ENCODE results near the gene PRELID3B.

PRELID3B gene

DNA sequence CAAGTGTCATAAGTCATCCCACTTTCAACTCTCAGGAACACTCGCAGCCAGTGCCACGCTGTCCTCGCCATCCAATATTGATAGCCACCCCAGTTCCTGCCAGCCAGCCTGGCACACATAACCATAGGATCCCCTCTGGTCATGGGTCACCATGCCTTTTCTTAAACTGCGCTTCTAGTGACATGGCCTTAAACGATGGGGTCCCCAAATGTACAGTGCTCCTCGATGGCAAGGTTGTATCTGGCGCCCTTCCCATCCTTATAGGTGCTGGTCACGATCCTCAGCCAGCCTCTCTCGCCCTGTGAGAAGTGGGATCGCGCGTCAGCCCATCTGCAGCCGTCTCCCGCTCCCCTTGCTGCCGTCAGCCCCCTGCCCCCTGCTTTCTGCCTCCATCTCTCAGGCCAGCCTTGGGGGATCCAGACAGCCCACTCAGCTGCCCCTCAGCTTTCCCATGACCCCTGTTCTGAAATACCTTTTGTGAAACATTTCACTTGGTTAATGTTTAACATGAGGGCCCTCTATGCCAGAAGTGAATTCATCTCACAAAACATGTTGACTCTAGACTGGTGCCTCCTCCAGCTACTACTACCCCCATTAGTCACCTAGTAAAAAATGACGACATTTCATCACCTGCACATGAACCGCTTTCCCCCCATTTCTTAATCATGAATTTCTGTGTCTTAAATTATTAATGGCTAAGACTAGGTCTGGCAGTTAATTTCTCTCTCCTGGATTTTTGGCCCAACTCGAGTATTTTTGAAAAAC lies 46.9 kb downstream of the PRELID3B start:
- Mint-ChIP-seq H3K9me3 (no peaks in the 10 kb centered on the region), H3K27ac (no peak overlapping the region), H3K4me3 (no peak overlapping the region), H3K36me3 (ENCODE audit: low read depth) (peaks cover 56% of the 10 kb centered on the region), H3K4me1 (ENCODE audit: low read depth) (peaks cover 8% of the 10 kb centered on the region), H3K27me3 (ENCODE audit: low read depth) (no peaks in the 10 kb centered on the region)
- DNase-seq (ENCODE audit: low spot score) = no peak

DNA sequence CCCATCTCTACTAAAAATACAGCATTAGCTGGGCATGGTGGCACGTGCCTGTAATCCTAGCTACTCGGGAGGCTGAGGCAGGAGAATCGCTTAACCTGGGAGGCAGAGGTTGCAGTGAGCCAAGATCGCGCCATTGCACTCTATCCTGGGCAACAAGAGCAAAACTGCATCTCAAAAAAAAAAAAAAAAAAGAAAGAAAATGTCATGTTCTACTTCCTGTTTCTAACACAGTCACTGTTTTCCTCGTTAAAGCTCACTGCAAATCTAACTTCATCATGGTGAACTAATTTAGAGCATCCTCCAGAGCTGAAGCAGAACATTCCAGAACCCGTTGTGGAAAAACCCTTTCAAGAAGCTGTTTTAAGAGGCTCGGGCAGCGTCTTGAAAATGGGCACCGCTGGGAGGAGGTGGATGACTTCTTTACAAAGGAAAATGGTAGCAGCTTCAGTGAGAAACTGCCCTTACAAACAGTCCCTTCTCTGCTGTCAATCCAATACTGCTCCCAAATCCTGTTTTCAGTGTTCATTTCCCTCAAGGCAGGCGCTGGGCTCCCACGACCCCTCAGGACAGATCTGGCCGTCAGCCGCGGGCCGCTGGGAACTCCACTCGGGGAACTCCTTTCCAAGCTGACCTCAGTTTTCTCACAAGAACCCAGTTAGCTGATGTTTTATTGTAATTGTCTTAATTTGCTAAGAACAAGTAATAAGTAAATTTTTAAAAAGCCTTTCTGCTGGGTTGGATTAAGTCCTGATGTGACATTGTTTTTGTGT lies 48.0 kb downstream of the PRELID3B start:
- peaks cover 59% of the 10 kb centered on the region for H3K36me3 Mint-ChIP-seq (ENCODE audit: low read depth)
- no peaks in the 10 kb centered on the region for H3K9me3 Mint-ChIP-seq
- no peak for DNase-seq (ENCODE audit: low spot score)
- no peak overlapping the region for H3K27ac Mint-ChIP-seq
- H3K4me1 Mint-ChIP-seq (ENCODE audit: low read depth) = peaks cover 8% of the 10 kb centered on the region
- H3K27me3 Mint-ChIP-seq (ENCODE audit: low read depth) = no peaks in the 10 kb centered on the region
- no peak overlapping the region for H3K4me3 Mint-ChIP-seq

DNA sequence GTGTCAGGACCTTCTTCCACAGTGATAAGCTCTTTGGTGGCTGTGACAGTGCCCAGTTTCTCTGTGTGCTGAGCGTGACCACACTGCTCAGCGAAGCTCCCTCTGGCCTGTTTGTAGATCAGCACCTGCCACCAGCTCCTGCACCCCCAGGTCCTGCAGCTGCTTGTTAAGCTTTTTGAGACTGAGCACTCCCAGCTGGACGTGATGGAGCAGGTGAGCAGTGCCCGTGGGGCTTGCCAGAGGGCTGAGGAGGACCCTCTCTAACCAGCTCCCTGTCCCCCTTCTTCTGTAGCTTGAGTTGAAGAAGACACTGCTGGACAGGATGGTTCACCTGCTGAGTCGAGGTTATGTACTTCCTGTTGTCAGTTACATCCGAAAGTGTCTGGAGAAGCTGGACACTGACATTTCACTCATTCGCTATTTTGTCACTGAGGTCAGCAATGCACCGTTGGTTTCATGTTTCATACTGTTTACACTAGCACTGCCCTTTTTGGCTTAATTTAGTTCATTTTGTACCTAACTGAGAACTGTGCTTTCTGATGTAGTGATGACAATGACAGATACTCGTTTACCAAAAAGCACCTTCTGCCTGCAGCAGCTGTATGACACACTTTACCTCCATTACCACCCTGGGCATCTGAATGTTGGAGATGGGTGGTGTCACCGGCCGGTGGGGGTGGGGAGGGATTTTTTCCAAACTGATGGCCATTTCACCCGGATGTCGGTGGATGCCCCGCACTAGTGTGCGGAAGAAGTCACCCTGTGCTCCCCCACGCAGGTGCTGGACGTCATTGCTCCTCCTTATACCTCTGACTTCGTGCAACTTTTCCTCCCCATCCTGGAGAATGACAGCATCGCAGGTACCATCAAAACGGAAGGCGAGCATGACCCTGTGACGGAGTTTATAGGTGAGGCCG lies 49.0 kb downstream of the PRELID3B start:
- no peak overlapping the region for H3K4me3 Mint-ChIP-seq
- no peak overlapping the region for H3K27ac Mint-ChIP-seq
- no peaks in the 10 kb centered on the region for H3K9me3 Mint-ChIP-seq
- no peaks in the 10 kb centered on the region for H3K27me3 Mint-ChIP-seq (ENCODE audit: low read depth)
- H3K4me1 Mint-ChIP-seq (ENCODE audit: low read depth) = peaks cover 8% of the 10 kb centered on the region
- H3K36me3 Mint-ChIP-seq (ENCODE audit: low read depth) = peaks cover 67% of the 10 kb centered on the region
- no peak for DNase-seq (ENCODE audit: low spot score)

DNA sequence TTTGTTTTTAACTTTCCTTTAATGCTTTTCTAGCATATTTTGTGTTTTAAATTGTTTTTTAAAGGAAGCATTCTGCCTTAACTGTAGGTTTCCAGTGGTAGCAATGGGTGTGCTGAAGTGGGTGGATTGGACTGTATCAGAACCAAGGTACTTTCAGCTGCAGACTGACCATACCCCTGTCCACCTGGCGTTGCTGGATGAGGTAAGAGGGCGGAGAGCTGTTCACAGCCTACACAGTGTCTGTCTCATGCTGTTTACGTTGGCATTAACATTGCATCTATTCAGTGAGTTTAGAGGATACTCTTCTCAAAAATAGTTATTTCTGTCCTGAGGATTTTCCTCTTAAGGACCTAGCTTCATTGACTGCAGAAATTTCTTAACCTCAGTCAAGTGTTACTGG lies 49.7 kb downstream of the PRELID3B start:
- H3K9me3 Mint-ChIP-seq = no peaks in the 10 kb centered on the region
- no peaks in the 10 kb centered on the region for H3K27me3 Mint-ChIP-seq (ENCODE audit: low read depth)
- no peak for DNase-seq (ENCODE audit: low spot score)
- no peak overlapping the region for H3K4me3 Mint-ChIP-seq
- peaks cover 8% of the 10 kb centered on the region for H3K4me1 Mint-ChIP-seq (ENCODE audit: low read depth)
- H3K36me3 Mint-ChIP-seq (ENCODE audit: low read depth) = peaks cover 70% of the 10 kb centered on the region
- H3K27ac Mint-ChIP-seq = no peak overlapping the region

DNA sequence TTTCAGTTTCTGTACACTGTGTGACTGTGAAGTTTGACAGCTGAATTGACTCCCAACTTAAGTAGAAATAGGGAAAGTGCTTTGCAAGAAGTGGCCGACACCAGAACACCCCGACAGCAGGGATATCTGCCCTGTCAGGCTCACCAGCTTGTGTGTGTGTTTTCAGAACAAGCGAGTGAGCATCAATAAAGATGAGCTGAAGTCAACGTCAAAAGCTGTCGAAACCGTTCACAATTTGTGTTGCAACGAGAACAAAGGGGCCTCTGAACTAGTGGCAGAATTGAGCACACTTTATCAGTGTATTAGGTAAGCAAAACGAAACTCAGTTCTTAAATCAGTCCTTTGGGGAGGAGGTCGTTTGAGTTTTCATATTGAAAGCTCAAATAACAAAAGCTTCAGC lies 50.9 kb downstream of the PRELID3B start:
- Mint-ChIP-seq H3K4me3 (no peak overlapping the region), H3K9me3 (no peaks in the 10 kb centered on the region), H3K27me3 (ENCODE audit: low read depth) (no peaks in the 10 kb centered on the region), H3K4me1 (ENCODE audit: low read depth) (peaks cover 11% of the 10 kb centered on the region), H3K27ac (no peak overlapping the region), H3K36me3 (ENCODE audit: low read depth) (peaks cover 71% of the 10 kb centered on the region)
- DNase-seq (ENCODE audit: low spot score) = no peak

DNA sequence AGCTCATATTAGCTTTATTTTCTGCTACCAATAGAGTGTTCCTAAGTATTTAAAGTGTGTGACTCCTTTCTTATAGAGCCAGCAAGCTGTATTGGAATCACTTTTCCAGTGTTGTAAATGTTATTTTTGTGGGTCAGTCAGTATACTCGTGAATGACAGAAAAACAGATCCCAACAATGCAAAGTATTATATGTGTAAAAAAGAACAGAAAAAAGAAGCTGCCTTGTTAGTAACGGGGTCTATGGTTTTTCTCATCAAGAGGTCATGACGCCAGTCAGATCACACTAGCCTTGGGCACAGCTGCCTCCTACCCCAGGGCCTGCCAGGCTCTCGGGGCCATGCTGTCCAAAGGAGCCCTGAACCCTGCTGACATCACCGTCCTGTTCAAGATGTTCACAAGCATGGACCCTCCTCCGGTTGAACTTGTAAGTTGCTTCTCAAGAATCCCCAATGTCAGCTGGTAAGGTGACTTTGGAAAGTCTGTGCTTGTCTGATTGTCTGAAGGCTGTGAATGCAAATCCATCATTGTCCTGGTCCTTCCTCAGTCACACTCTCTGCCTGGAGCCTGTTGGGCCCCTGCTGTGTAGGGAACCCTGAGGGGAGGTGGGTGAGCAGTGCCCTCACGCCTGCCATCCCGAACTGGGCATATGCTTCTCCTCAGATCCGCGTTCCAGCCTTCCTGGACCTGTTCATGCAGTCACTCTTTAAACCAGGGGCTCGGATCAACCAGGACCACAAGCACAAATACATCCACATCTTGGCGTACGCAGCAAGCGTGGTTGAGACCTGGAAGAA lies 51.7 kb downstream of the PRELID3B start:
- Mint-ChIP-seq H3K36me3 (ENCODE audit: low read depth) (peaks cover 72% of the 10 kb centered on the region), H3K9me3 (no peaks in the 10 kb centered on the region), H3K4me3 (no peak overlapping the region), H3K27me3 (ENCODE audit: low read depth) (no peaks in the 10 kb centered on the region), H3K27ac (no peak overlapping the region), H3K4me1 (ENCODE audit: low read depth) (peaks cover 16% of the 10 kb centered on the region)
- DNase-seq (ENCODE audit: low spot score) = no peak

DNA sequence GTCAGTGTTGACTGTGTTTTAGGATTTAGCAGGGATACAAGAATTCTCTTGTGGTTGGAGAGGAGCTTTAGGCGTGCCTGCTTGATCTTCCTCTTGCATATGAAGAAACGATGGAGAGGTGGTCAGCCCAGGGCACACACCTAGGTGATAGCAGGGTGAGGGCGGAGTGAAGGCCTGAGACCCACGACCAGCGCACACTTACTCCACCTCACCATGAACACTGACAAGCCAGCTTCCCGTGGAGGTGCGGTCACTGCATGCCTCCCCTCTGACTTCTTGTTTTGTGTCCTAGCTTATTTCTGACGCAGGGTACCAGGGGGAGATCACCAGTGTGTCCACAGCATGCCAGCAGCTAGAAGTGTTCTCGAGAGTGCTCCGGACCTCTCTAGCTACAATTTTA lies 53.4 kb downstream of the PRELID3B start:
- peaks cover 67% of the 10 kb centered on the region for H3K36me3 Mint-ChIP-seq (ENCODE audit: low read depth)
- H3K27me3 Mint-ChIP-seq (ENCODE audit: low read depth) = no peaks in the 10 kb centered on the region
- no peak for DNase-seq (ENCODE audit: low spot score)
- H3K4me3 Mint-ChIP-seq = no peak overlapping the region
- peaks cover 28% of the 10 kb centered on the region for H3K4me1 Mint-ChIP-seq (ENCODE audit: low read depth)
- H3K27ac Mint-ChIP-seq = no peak overlapping the region
- H3K9me3 Mint-ChIP-seq = no peaks in the 10 kb centered on the region

DNA sequence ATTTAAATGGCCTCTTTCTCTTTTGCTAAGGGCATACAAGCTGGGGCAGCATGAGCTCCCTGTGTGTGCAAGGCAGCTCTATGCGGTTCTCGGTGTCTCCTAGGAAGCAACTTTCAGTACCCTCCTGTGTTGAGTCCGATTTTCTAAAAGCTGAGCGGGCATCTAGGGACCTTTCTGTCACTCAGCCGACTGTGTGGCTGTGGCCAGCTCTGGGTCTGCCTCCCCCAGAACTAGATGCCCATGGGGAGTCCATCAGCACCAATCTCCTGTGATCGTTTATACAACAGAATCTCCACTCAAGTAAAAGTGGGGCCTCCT lies 54.1 kb downstream of the PRELID3B start:
- Mint-ChIP-seq H3K9me3 (no peaks in the 10 kb centered on the region), H3K36me3 (ENCODE audit: low read depth) (peaks cover 68% of the 10 kb centered on the region), H3K27ac (no peak overlapping the region), H3K4me3 (no peak overlapping the region), H3K4me1 (ENCODE audit: low read depth) (peaks cover 32% of the 10 kb centered on the region), H3K27me3 (ENCODE audit: low read depth) (no peaks in the 10 kb centered on the region)
- DNase-seq (ENCODE audit: low spot score) = no peak

DNA sequence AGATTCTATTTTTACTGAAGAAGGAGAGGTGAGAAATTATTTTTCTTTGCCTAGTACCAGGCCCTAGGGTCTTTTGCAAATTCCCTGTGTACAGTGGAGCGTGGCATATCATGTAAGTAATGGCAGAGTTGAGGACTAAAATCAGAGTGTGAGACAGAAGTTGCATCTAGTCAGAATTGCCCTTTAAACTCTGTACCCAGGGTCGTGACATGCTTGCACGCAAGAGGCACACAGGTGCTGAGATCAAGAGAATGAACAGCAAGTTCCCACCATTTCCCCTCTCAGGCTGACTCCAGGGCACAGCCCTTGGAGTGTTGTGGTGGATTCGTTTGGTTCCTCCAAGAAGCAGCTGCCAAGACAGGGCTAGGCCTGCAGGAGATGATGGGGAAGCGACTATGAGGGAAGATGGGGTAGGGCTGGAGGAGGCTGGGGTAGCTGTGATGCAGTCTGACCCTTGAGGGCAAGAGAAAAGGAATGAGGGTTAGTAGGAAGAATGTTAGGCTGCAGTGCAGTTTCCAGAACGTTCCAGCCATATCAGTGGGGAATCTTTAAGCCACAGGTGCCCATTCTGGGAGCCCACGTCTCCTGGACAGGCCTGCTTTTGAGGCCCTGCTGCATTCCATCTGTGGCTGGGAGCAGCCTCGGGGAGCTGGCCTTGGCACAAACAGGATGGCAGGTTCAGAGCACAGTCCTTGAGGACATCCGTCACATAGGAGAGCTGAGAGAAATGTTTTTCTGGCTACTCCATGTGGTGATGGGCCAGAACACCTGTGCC lies 54.6 kb downstream of the PRELID3B start:
- no peak overlapping the region for H3K27ac Mint-ChIP-seq
- H3K27me3 Mint-ChIP-seq (ENCODE audit: low read depth) = no peaks in the 10 kb centered on the region
- no peak overlapping the region for H3K4me3 Mint-ChIP-seq
- H3K4me1 Mint-ChIP-seq (ENCODE audit: low read depth) = peaks cover 32% of the 10 kb centered on the region
- H3K9me3 Mint-ChIP-seq = no peaks in the 10 kb centered on the region
- H3K36me3 Mint-ChIP-seq (ENCODE audit: low read depth) = peaks cover 65% of the 10 kb centered on the region
- DNase-seq (ENCODE audit: low spot score) = no peak

DNA sequence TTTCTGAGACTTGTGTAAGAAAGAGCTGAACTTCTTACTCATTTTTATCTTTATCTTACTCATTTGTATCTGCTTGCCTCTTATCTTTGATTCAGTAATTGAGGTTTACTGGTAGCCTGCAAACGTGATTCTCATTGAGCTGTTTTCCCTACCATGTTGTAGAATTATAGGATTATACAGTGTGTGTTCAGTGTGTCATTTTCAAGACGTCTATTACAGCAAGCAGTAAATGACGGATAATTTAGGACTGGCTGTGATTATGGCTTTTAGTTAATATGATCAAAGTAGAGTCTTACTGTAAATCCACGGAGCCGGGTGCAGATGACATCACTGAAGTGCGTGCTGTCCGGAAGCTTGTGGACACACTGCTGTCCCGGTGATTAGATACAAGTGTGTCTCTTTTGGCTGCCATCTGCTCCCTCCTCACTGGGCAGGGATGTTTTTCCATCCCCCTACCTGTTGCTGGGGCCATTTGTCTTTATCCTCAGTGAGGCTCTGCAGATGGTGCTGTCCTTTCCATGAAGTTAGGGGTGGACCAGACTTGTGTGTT lies 55.5 kb downstream of the PRELID3B start:
- no peaks in the 10 kb centered on the region for H3K27me3 Mint-ChIP-seq (ENCODE audit: low read depth)
- no peak overlapping the region for H3K27ac Mint-ChIP-seq
- H3K4me3 Mint-ChIP-seq = no peak overlapping the region
- DNase-seq (ENCODE audit: low spot score) = no peak
- no peaks in the 10 kb centered on the region for H3K9me3 Mint-ChIP-seq
- peaks cover 63% of the 10 kb centered on the region for H3K36me3 Mint-ChIP-seq (ENCODE audit: low read depth)
- peaks cover 37% of the 10 kb centered on the region for H3K4me1 Mint-ChIP-seq (ENCODE audit: low read depth)

DNA sequence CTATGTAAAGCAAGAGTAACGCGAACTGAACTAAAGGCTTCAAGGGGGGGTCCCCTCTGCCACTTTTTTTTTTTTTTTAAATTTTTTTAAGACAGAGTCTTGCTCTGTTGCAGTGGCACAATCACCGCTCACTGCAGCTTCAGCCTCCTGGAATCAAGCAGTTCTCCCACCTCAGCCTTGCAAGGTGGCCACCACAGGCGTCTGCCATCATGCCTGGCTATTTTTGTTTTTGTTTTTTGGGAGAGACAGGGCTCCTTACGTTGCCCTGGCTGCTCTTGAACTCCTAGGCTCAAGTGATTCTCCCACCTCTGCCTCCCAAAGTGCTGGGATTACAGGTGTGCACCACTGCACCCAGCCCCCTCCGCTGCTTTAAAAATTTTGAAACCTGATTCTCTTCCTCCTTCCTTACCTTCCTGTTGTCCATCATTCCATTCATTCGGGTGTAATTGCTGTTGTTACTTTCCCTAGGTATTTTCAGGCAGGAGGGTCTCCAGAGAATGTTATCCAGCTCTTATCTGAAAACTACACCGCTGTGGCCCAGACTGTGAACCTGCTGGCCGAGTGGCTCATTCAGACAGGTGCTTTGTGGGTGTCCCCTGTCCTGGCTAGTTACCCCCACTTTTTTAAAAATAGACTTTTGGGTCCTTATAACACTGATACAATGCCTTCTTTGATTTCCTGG lies 56.2 kb downstream of the PRELID3B start:
- no peak for DNase-seq (ENCODE audit: low spot score)
- Mint-ChIP-seq H3K9me3 (no peaks in the 10 kb centered on the region), H3K4me1 (ENCODE audit: low read depth) (peaks cover 36% of the 10 kb centered on the region), H3K27me3 (ENCODE audit: low read depth) (no peaks in the 10 kb centered on the region), H3K4me3 (no peak overlapping the region), H3K27ac (no peak overlapping the region), H3K36me3 (ENCODE audit: low read depth) (peaks cover 57% of the 10 kb centered on the region)

DNA sequence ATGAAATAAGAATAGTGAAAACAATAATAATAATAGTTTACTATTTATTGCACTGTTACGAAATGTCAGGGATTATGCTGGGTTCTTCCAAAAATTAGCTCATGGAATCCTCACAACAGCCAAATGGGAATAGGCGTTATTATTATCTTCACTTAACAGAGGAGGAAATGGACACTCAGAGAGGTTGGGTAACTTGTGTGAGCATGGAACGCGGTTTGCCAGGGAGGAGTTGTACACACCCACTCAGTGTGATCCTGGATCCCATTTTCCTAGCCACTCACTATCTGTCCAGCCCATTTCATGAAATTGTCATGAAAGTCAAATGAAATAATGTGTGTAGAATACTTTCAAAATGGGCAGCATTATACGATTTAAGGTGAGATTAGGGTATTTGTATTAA lies 56.9 kb downstream of the PRELID3B start:
- Mint-ChIP-seq H3K4me1 (ENCODE audit: low read depth) (peaks cover 36% of the 10 kb centered on the region), H3K9me3 (no peaks in the 10 kb centered on the region), H3K4me3 (no peak overlapping the region), H3K27me3 (ENCODE audit: low read depth) (no peaks in the 10 kb centered on the region), H3K27ac (no peak overlapping the region), H3K36me3 (ENCODE audit: low read depth) (peaks cover 52% of the 10 kb centered on the region)
- DNase-seq (ENCODE audit: low spot score) = no peak
